Right lobe of liver (tissue), 6 donors: ENCODE measurements around the gene TNFAIP1. TPM values are rescaled to one million over a fixed set of nuclear protein-coding genes. Genes with fewer than 3 reads are reported as not detected.

Source experiments
- ATAC-seq, 4 donors: fragments of 200-7000 bp; cut with Tn5 transposase; one replicate each; pipeline ENCODE4 v1.9.1; 2020; ENCODE audit warnings: mild to moderate bottlenecking in 4 of 4, moderate library complexity in 4 of 4
- DNase-seq, 3 donors: peaks; one replicate each; pipeline ENCODE4 v3.0.0-alpha.2; 2020
- H3K27ac ChIP-seq, 3 donors: fragments of 200-600 bp; one replicate each; pipeline ENCODE4 v1.8.0; 2022
- H3K27me3 ChIP-seq, 2 donors: fragments of 200-600 bp; one replicate each; pipeline ENCODE4 v1.8.0; 2022
- H3K36me3 ChIP-seq, 4 donors: fragments of 200-600 bp; sonication (generic) in 1 of 4; one replicate each; pipeline versions ENCODE4 v1.5.1 to v1.8.0; 2017 to 2022; ENCODE audit warnings: control low read depth in 1 of 4
- H3K4me1 ChIP-seq, 4 donors: fragments of 200-600 bp; sonication (generic) in 1 of 4; one replicate each; pipeline versions ENCODE4 v1.5.1 to v1.8.0; 2017 to 2022; ENCODE audit warnings: control low read depth in 1 of 4
- H3K4me3 ChIP-seq, 3 donors: fragments of 200-600 bp; one replicate each; pipeline ENCODE4 v1.8.0; 2022
- H3K9me3 ChIP-seq, 4 donors: fragments of 200-600 bp; sonication (generic) in 1 of 4; one replicate each; pipeline versions ENCODE4 v1.5.1 to v1.8.0; 2017 to 2022; ENCODE audit warnings: control low read depth in 1 of 4
- CTCF ChIP-seq, 4 donors: fragments of 200-600 bp in 3 of 4; fragments of 450-650 bp in 1 of 4; IDR thresholded peaks; one replicate each; pipeline versions ENCODE4 v1.5.1 to v1.8.0; 2016 to 2022; ENCODE audit warnings: antibody characterized with exemption in 4 of 4, mild to moderate bottlenecking in 2 of 4
- POLR2A ChIP-seq: fragments of 450-650 bp; IDR thresholded peaks from one replicate; pipeline ENCODE4 v1.6.1; 2017; ENCODE audit warnings: antibody characterized with exemption, mild to moderate bottlenecking
- WGBS: methylation state at CpG from one replicate; pipeline ENCODE4 v1.1.6; 2018; ENCODE audit warnings: low coverage, low lambda C conversion rate; ENCODE audit not compliant: insufficient coverage; ENCODE audit errors: missing lambda C conversion rate; 5-methylcytosine and 5-hydroxymethylcytosine counted together
- intact Hi-C, 2 donors: fragments of 100-400 bp; cut with DNase I; formaldehyde crosslinking; loops; one replicate each; pipeline versions ENCODE4 v1.11.2 to v1.14.1; 2022
- microRNA-seq, 2 donors: library from miRNA; unstranded; fragments of <30 nt; microRNA quantifications; one replicate each; pipeline ENCODE4, GENCODE V29; 2019 to 2020
- total RNA-seq, 6 experiments: library from RNA; depleted of rRNA in 2 of 6; stranded (reverse); fragments of >200 nt in 2 of 6; fragmentation: NEBNext Ultra II Directional in 3 of 6; extraction: Animal tissue kit (Norgen Biotek cat#: 25700) in 3 of 6; gene quantifications; one replicate each; pipeline versions ENCODE4 v1.1.0 to v1.2.4, GENCODE V29; 2016 to 2023
- donor health status: DM: no; HTN: yes; CAD: no.
- donor health status: DM: no; HTN: no; CAD: no.
- donor health status: DM: no; HTN: no; CAD: no.
- donor health status: DM: no; HTN: yes; CAD: no.
- donor health status: DM: no; HTN: yes; CAD: no.

TNFAIP1 gene
- total RNA-seq, 6 experiments from 2014 or later = 32.3 to 87.6 (median 38.2) TPM

GRCh38 chr17:28392491-28392890 is 56.9 kb downstream of the TNFAIP1 start:
- ATAC-seq (no peak), DNase-seq (no peak)
- WGBS = 85% methylated on average over 6 of the region's 10 CpGs
- H3K4me3 ChIP-seq = no peak overlapping the region
- peaks cover 0 to 25% (median 4%) of the 10 kb centered on the region in 4 donors for H3K36me3 ChIP-seq
- H3K27me3 ChIP-seq = no peaks in the 10 kb centered on the region
- no peaks in the 10 kb centered on the region for H3K9me3 ChIP-seq
- no peak for TF ChIP-seq POLR2A
- TF ChIP-seq CTCF (IDR thresholded peaks at IDR 0.05) = no peak
- H3K4me1 ChIP-seq = peaks cover 0 to 8% (median under 1%) of the 10 kb centered on the region in 4 donors
- H3K27ac ChIP-seq = no peak overlapping the region
- intact Hi-C loops = no loop called here

- no peak for ATAC-seq
- no peak overlapping the region for H3K27ac ChIP-seq
- no peak overlapping the region for H3K4me3 ChIP-seq
- H3K27me3 ChIP-seq = no peaks in the 10 kb centered on the region
- H3K4me1 ChIP-seq = peaks cover 0 to 28% (median 12%) of the 10 kb centered on the region in 4 donors
- peaks cover 0 to 28% (median 4%) of the 10 kb centered on the region in 4 donors for H3K36me3 ChIP-seq
- no peak for TF ChIP-seq CTCF (IDR thresholded peaks at IDR 0.05)
- no peak for TF ChIP-seq POLR2A
- H3K9me3 ChIP-seq = no peaks in the 10 kb centered on the region
- DNase-seq = no peak
- WGBS = 87% methylated on average over 7 of the region's 7 CpGs
- intact Hi-C loops = no loop called here
These were observed 59.0 kb downstream of the TNFAIP1 start for GRCh38 chr17:28394337-28395116.

- ATAC-seq (no peak), DNase-seq (no peak)
- no peaks in the 10 kb centered on the region for H3K9me3 ChIP-seq
- no peak overlapping the region for H3K27ac ChIP-seq
- H3K36me3 ChIP-seq = peaks cover 0 to 30% (median 6%) of the 10 kb centered on the region in 4 donors
- H3K4me1 ChIP-seq = peaks cover 0 to 30% (median 12%) of the 10 kb centered on the region in 4 donors
- intact Hi-C loops = no loop called here
- no peak overlapping the region for H3K4me3 ChIP-seq
- 71% methylated on average over 1 of the region's 2 CpGs for WGBS
- H3K27me3 ChIP-seq = no peaks in the 10 kb centered on the region
- TF ChIP-seq CTCF (IDR thresholded peaks at IDR 0.05) (no peak), POLR2A (no peak)
These were observed 59.9 kb downstream of the TNFAIP1 start for GRCh38 chr17:28395426-28395825.

DNA sequence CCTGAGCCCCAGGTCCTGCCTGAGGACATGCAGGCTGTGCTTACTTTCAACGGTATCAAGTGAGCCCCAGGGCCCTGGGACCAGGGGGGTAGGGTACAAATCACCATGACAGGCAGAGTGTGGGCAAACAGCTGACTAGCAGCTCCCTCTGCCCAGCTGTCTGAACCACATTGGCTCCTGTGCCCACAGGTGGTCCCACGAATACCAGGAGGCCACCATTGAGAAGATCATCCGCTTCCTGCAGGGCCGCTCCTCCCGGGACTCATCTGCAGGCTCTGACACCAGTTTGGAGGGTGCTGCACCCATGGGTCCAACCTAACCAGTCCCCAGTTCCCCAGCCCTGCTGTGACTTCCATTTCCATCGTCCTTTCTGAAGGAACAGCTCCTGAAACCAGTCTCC is 60.4 kb downstream of the TNFAIP1 start:
- Histone ChIP-seq H3K4me3 (no peak overlapping the region), H3K4me1 (peaks cover 0 to 30% (median 12%) of the 10 kb centered on the region in 4 donors), H3K36me3 (peaks cover 0 to 30% (median 7%) of the 10 kb centered on the region in 4 donors), H3K27ac (no peak overlapping the region), H3K9me3 (no peaks in the 10 kb centered on the region), H3K27me3 (no peaks in the 10 kb centered on the region)
- no peak for TF ChIP-seq CTCF (IDR thresholded peaks at IDR 0.05)
- no peak for TF ChIP-seq POLR2A
- WGBS = 83% methylated on average over 1 of the region's 6 CpGs
- DNase-seq (no peak), ATAC-seq (no peak)
- intact Hi-C loops = no loop called here

Small RNA genes lying within 50 kb of the gene (microRNA-seq; reads per million reads assigned to microRNA genes)
- 0 reads per million in 2 donors for gene MIR4723

Other genes with a start within 250 kb of the TNFAIP1 start
- 10 to 100 TPM; 20.0 to 84.0 (median 44.2) TPM for gene TMEM97, start 16.6 kb upstream of the TNFAIP1 start, total RNA-seq
- gene IFT20, start 289 bp upstream of the TNFAIP1 start, total RNA-seq = 10 to 100 TPM; 20.6 to 29.6 (median 26.1) TPM
- 100 to 1,000 TPM in 5 of 6 experiments, 10 to 100 TPM in 1; 92.5 to 156 (median 130) TPM for gene POLDIP2, start 21.8 kb downstream of the TNFAIP1 start, total RNA-seq
- gene SEBOX, start 29.4 kb downstream of the TNFAIP1 start, total RNA-seq = not detected
- gene VTN, start 34.5 kb downstream of the TNFAIP1 start, total RNA-seq = 1,000 to 10,000 TPM; 2,747 to 3,771 (median 3,031) TPM
- gene SARM1, start 35.9 kb downstream of the TNFAIP1 start, total RNA-seq = 1 to 10 TPM; 2.8 to 5.1 (median 3.9) TPM
- 10 to 100 TPM; 22.1 to 44.6 (median 32.1) TPM for gene SLC46A1, start 70.5 kb downstream of the TNFAIP1 start, total RNA-seq
- gene SLC13A2, start 137.9 kb downstream of the TNFAIP1 start, total RNA-seq = under 1 TPM; 0.09 to 0.49 (median 0.24) TPM
- not detected for gene FOXN1, start 170.6 kb downstream of the TNFAIP1 start, total RNA-seq
- gene UNC119, start 216.9 kb downstream of the TNFAIP1 start, total RNA-seq = 10 to 100 TPM; 11.5 to 37.8 (median 13.1) TPM
- 10 to 100 TPM in 4 of 6 experiments, 1 to 10 TPM in 2; 7.2 to 13.8 (median 11.0) TPM for gene PIGS, start 235.8 kb downstream of the TNFAIP1 start, total RNA-seq
- 10 to 100 TPM; 36.0 to 76.6 (median 48.9) TPM for gene ALDOC, start 241.1 kb downstream of the TNFAIP1 start, total RNA-seq